Fibroblast of skin of left quadriceps (primary cell): ENCODE results near the gene HDAC9.

Source experiments
- DNase-seq, 2 experiments: peaks; one replicate each; pipeline ENCODE4 v3.0.0-alpha.2; 2013; ENCODE audit warnings: low read depth in 2 of 2

HDAC9 gene

GRCh38 chr7:18553605-18554003 lies 58.1 kb downstream of the HDAC9 start:
- no peak for DNase-seq

- no peak for DNase-seq
Observed at GRCh38 chr7:18555120-18555519, 59.6 kb downstream of the HDAC9 start.

GRCh38 chr7:18555968-18556367 lies 60.4 kb downstream of the HDAC9 start:
- DNase-seq, result no peak

GRCh38 chr7:18558503-18558902 lies 63.0 kb downstream of the HDAC9 start:
- DNase-seq, result no peak

GRCh38 chr7:18558910-18559309 lies 63.4 kb downstream of the HDAC9 start:
- DNase-seq, result no peak

GRCh38 chr7:18559756-18560155 lies 64.2 kb downstream of the HDAC9 start:
- no peak for DNase-seq

- DNase-seq, result no peak
Observed at GRCh38 chr7:18564779-18565178, 69.2 kb downstream of the HDAC9 start.

- DNase-seq, result no peak
Observed at GRCh38 chr7:18565337-18565736, 69.8 kb downstream of the HDAC9 start.

- no peak for DNase-seq
Observed at GRCh38 chr7:18566205-18566604, 70.7 kb downstream of the HDAC9 start.

- no peak for DNase-seq
Observed at GRCh38 chr7:18566829-18567228, 71.3 kb downstream of the HDAC9 start.

GRCh38 chr7:18570441-18570840 lies 74.9 kb downstream of the HDAC9 start:
- DNase-seq, result no peak

GRCh38 chr7:18570890-18571478 lies 75.4 kb downstream of the HDAC9 start:
- no peak for DNase-seq

- no peak for DNase-seq
Observed at GRCh38 chr7:18572154-18572553, 76.6 kb downstream of the HDAC9 start.

- DNase-seq, result no peak
Observed at GRCh38 chr7:18572885-18573284, 77.3 kb downstream of the HDAC9 start.

GRCh38 chr7:18573410-18574234 lies 78.1 kb downstream of the HDAC9 start:
- no peak for DNase-seq

- DNase-seq, result no peak
Observed at GRCh38 chr7:18574235-18574540, 78.6 kb downstream of the HDAC9 start.

- no peak for DNase-seq
Observed at GRCh38 chr7:18574676-18575075, 79.1 kb downstream of the HDAC9 start.

- no peak for DNase-seq
Observed at GRCh38 chr7:18575622-18576572, 80.3 kb downstream of the HDAC9 start.

GRCh38 chr7:18577096-18577771 lies 81.7 kb downstream of the HDAC9 start:
- DNase-seq, result no peak

- DNase-seq, result no peak
Observed at GRCh38 chr7:18579698-18580097, 84.1 kb downstream of the HDAC9 start.

- no peak for DNase-seq
Observed at GRCh38 chr7:18580950-18581349, 85.4 kb downstream of the HDAC9 start.

GRCh38 chr7:18583305-18583704 lies 87.8 kb downstream of the HDAC9 start:
- no peak for DNase-seq
